Measurements from ENCODE around the gene ADPRHL1.

The ADPRHL1 gene

DNA sequence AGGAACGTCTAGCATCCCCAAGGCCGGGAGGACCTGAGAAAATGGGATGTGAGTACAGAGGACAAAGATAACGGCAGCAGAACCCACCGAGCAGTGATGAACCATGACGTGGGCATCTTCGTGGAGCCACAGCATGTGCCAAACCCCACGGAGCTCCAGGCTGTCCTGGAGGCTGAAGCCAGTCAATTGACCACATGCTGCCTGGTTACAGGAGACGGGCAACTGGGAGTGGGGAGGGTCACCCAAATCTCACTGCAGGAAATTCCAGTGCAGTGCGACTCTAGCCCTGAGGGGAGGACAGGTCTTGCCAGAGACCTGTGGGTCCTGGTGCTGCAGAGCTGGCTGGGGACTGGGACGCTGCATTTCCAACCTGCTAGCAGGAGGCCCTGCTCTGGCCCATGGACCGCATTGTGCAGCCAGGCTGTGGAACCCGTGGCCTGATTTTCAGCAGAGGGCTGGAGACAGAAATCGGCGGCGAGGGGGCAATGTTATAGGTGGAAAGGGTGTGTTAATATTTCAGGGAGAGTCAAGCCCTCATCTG, 86.2 kb downstream of the ADPRHL1 start:
- no peak for DNase-seq

- DNase-seq = no peak
Measured at GRCh38 chr13:113365971-113366588, 87.2 kb downstream of the ADPRHL1 start.

DNA sequence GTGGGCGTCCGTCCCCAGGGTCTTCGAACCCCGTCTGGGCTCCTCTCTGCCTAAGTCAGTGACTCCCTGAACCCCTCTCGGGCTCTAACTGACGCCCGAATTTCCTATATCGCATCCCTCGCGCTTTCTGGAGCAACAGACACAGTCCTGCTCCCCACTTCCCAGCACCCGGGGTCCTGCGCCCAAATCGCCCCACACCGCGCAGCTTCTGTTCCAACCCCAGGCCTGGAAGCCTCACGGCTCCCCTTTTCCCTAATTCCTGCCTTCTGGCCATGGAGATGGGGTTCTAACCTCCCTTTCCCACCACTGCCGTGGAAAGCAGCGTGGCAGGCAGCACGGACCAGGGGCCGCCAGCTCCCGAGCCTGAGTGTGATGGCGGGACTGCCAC, 87.7 kb downstream of the ADPRHL1 start:
- DNase-seq = no peak

DNA sequence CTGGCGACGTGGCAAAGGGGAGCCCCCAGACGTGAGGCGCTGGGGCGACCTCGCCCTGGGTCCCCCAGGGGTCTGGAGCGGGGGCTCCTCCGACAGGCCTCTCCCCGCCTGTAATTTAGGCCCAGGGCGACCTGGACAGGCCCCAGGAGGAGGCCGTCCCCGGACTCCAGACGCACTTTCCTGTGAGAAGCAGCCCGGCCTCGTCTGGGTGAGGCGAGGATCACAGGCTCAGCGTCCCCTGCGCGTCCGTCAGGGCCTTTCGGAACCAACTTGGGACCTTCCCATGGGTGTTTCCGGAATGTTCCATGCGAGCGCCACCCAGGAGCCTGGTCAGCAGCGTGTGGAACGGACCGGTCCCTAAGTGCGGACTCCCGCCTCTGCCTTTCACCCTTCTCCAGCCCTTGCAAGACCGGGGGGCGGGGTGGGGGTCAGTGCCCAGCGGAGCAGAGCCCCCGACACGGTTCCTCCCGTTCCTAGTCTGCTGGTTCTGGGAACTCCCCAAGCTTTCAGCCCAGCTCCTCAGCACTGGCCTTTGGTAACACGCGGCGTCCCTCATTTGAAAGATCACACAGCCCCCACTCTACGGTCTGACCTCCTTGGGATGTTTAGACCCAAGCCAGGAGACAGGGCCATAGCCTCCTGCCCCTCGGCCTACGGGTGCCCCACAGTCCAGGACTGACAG, 88.2 kb downstream of the ADPRHL1 start:
- DNase-seq = no peak

- DNase-seq = no peak
Measured at GRCh38 chr13:113364311-113364889, 88.9 kb downstream of the ADPRHL1 start.

DNA sequence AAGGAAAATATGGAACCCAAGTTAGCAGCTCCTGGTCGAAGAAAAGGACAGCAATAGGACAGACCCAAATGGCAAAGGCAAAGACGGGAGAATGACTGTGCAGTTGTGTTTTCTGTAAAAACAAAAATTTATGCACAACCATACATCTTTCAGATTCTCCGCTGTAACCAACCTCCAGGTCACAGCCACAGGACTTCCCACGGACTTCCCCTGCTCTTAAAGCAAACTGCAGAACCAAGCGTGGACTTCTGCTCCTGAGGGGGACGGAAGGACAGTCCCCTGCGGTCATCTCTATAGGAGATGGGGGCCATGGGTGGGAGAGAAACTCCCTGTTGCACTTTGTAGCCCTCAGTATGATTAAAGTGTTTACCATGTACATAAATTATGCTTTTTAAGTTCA, 91.9 kb downstream of the ADPRHL1 start:
- no peak for DNase-seq

DNA sequence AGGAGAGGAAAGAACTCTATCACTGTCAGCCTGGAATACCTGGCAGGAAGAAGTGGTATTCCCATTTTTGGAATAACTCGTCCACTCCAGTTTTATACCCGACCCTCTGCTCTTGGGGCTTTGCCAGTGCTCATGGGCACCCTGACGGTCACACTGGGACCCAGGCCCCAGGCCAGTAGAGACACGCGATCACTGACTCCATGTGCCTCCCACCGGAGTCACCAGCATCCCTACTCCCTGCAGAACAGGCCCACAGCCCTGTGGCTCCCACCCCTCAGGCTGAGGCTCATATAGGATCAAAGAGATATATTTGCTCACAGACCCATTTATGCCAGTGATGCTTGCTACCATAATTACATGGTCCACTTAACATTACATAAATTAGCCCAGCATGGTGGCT, 92.8 kb downstream of the ADPRHL1 start:
- no peak for DNase-seq

DNA sequence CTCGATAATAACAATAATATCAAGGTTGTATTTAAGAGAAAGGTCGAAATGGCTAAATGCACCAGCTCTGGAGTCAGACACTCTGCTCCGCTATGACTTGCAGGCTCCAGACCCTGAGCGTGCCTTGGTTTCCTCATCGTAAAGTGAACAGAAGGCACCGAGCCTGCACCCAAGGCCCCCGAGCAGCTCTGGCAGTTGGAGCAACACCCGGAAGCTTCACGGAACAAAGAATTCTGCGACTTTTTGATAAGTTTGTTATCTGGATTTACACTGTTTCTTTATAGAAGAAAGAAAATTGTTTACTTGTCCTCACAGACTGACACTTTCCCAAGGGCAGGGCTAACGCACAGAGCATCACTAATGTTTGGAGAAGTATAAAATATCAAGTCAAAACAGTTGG, 93.7 kb downstream of the ADPRHL1 start:
- DNase-seq = no peak

DNA sequence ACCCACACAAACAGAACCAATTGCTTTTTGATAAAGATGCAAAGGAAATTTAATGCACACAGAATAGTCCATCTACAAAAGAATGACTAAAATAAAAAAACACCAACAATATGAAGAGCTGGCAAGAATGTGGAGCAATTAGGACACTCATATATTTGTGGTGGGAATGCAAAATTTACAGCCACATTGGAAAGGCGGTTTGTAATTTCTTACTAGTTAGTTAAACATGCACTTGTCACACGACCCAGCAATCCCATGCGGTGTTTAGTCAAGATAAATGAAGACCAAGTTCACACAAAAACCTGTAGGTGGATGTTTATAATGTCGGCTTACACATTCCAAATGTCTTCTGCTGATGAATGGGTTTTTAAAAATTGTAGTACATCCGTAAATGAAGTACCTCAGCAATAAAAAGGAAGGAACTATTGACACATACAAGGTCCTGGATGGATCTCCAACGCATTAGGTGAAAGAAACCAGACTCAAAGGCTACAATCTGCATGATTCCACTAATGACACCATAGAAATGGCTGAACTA, 94.6 kb downstream of the ADPRHL1 start:
- DNase-seq = no peak

DNA sequence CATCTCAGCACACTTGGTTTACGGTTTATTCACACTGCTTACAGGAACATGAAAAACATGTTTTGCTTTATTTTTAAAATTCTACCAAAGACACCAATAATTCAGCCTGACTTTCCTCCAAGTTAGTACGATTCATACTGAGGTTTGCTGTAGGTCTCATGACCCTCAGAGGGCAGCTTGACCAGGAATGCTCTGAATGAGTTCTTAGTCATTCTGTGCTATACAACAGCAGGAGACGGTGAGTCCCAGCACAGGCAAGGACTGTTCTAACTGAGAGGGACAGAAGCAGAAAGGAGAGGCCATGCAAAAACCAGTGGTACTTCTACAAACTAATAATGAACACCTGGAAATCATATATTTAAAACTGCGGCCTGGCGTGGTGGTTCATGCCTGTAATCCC, 95.8 kb downstream of the ADPRHL1 start:
- no peak for DNase-seq

DNA sequence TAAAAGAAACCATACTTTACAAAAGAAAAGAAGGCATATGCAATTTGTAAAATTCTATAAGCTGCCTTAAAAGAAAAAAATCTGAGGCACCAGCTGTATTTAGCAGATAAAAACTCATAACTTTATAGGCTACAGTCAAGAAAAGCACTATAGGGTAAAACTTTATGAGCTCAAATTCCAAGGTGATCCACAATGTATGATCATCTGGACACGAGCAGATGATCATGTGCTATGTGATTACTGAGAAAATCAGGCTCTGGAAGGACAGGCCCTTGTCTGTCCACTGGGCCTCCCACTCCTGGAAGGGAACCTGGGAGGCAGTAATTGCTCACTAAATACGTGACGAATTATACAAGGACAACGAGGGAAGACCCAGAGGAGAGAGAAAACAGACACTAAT, 96.7 kb downstream of the ADPRHL1 start:
- DNase-seq = no peak

- DNase-seq = no peak
Measured at GRCh38 chr13:113355621-113356020, 97.7 kb downstream of the ADPRHL1 start.

DNA sequence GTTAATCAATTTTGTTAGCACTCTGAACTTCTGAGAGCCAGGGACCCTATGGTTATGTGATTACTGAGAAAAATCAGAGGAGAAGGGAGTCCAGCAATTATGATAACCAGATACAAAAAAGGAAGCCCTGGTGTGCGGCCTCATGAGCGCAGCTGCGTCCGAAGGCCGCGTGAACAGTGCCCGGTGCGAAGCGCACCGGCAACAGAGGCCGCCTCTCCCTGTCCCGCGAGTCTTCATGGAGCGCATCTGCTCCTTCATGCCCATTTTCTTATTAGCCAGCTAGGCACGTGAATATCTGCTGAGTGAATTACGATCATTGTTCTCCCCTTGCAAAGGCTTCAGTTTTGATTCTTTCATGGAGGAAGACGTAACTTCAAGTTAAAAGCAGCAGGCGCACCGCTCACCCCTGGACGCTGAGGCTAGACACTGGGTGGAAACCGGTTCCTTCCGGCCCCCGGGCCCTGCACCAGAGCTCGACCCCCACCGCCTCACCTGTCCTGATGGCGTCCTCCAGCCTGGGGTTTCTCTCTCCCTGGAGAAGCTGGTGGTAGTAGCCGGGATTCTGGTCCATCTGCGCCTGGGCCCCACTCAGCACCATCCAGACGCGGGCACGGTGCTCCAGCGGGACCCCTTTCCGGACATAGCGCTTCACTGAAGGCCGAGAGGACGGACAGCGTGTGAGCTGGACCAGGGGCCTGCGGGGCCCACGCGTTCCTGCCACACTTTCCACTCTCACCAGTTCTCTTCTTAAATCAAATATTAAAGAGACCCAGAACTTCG, 98.3 kb downstream of the ADPRHL1 start:
- DNase-seq = no peak

DNA sequence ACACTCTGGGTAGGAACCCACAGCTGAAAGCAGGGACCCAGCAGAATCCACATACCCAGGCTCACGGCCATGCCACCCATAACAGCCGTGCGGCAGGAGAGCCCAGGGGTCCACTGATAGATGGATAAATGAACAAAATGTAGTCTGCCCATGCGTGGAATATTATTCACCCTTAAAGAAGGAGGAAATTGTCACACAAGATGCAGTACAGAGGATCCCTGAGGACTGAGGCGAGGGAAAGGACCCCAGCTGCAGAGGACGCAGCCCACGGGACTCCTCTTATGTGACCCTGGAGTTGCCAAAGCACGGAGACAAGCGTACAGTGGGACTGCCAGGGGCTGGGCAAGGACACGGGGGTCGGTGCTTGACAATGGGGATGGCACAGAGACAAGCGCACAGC, 100.0 kb downstream of the ADPRHL1 start:
- no peak for DNase-seq

GRCh38 chr13:113351514-113352026, 101.7 kb downstream of the ADPRHL1 start:
- no peak for DNase-seq

DNA sequence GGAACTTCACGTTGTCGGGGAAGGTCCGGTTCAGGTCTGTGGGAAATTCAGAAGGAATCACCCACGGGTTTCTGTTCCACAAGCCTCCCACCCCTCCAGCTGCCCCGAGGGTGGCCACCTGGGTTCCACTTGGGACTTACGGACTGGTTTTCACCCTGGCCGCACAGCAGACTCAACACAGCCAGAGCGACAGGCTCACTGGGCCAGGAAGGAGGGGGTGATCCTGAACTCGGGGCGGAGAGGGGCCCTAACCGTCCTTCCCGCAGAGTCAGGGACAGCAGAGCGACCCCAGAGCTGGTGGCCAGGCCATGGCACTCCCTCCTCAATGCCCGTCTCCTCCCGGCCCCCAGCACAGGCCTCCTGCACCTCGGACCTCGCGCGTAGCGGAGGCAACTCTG, 102.4 kb downstream of the ADPRHL1 start:
- DNase-seq = no peak

DNA sequence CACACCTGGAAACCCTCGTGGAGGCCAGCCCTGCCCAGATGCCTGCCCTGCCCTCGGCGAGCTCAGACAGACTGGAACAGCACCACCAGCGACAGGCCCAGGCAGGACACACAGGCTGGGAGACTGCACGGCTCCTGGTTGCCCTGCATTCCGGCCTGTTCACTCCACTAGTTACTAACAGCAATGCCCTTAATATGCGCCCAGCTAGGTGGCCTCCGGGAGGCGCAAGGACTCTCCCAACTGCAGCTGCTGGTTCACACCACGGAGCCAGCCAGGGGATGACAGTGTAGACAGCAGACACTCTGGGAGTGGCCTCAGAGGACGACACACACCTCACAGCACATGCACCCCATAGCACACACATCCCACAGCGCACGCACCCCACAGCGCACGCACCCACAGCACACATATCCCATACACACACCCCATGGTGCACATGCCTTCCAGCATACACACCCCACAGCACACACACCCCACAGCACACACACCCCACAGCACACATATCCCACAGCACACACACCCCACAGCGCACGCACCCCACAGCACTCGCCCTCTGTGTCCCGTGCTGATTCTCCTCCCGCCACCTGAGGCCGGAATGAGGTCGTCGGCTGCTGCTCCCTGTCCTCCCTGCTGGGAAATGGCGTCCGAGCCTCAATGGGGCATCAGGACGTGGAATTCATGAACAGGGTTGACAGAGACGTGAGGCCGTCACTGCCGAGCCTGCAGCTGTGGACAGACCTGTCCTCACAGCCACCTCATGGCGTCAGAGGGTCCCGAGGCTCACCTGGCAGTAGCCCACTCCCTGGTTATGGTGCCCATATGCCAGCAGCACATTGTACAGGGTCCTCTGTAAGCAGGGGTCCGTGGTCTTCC, 103.0 kb downstream of the ADPRHL1 start:
- no peak for DNase-seq

Measured in NCI-H187 treated with DMSO at 0.1 percent for 48 hours (cell line).